IMR-90 (cell line): ENCODE results near the gene MT1X. TPM values are rescaled to one million over a fixed set of nuclear protein-coding genes. Genes with fewer than 3 reads are reported as not detected.
A peak's percentile ranks its signal among the peaks of the same experiment; 100 is the strongest.

Experiments used
- ATAC-seq: fragments of 200-7000 bp; cut with Tn5 transposase; 2 replicates; pipeline ENCODE4 v1.9.1; 2020; ENCODE audit warnings: low read depth, mild to moderate bottlenecking, moderate library complexity
- BruUV-seq: library from RNA; stranded (reverse); fragments of 400-500 nt; replicated peaks from 2 replicates; lab custom pipeline; 2021; lab: Mats Ljungman, UMichigan
- CTCF ChIA-PET: fragments of 300-600 bp; formaldehyde crosslinking; extraction: SDS; loops from one replicate; lab custom pipeline; 2021; ENCODE audit warnings: antibody characterized with exemption; lab: Yijun Ruan, JAX
- POLR2A ChIA-PET: fragments of 300-600 bp; sonication (Branson Sonifier 250); formaldehyde crosslinking; loops from one replicate; lab custom pipeline; 2022; ENCODE audit warnings: antibody characterized with exemption; ENCODE audit not compliant: unreplicated experiment; lab: Charles Lee
- DNase-seq: peaks from one replicate; pipeline ENCODE4 v3.0.0; 2013
- H2AFZ ChIP-seq: replicated peaks from 2 replicates; pipeline ENCODE3; 2013; ENCODE audit warnings: low read length, mild to moderate bottlenecking; ENCODE audit not compliant: poor library complexity
- H2AK5ac ChIP-seq: 2 replicates; pipeline ENCODE4 v1.6.1; 2013; ENCODE audit warnings: low read depth, low read length, inconsistent platforms
- H2AK9ac ChIP-seq: replicated peaks from 2 replicates; pipeline ENCODE3; 2013; ENCODE audit warnings: mild to moderate bottlenecking, low read depth, low read length, moderate library complexity; ENCODE audit not compliant: poor library complexity
- H2BK120ac ChIP-seq: 2 replicates; pipeline ENCODE4 v1.6.1; 2013; ENCODE audit warnings: low read depth, low read length, inconsistent platforms
- H2BK15ac ChIP-seq: 3 replicates; pipeline ENCODE4 v1.6.1; 2013; ENCODE audit warnings: low read depth, low read length, inconsistent platforms
- H2BK20ac ChIP-seq: 2 replicates; pipeline ENCODE4 v1.6.1; 2013; ENCODE audit warnings: low read depth, mild to moderate bottlenecking, inconsistent platforms, low read length, moderate library complexity
- H2BK5ac ChIP-seq: 2 replicates; pipeline ENCODE4 v1.6.1; 2013; ENCODE audit warnings: mild to moderate bottlenecking, low read depth, low read length, inconsistent platforms; ENCODE audit not compliant: poor library complexity, severe bottlenecking
- H3K14ac ChIP-seq: replicated peaks from 2 replicates; pipeline ENCODE4 v1.6.1; 2013; ENCODE audit warnings: low read depth, low read length, inconsistent platforms
- H3K18ac ChIP-seq: 2 replicates; pipeline ENCODE4 v1.6.1; 2013; ENCODE audit warnings: low read depth, low read length, control low read depth
- H3K23ac ChIP-seq: 2 replicates; pipeline ENCODE4 v1.6.1; 2013; ENCODE audit warnings: low read depth, low read length, inconsistent platforms
- H3K27ac ChIP-seq: 2 replicates; pipeline ENCODE4 v1.5.1; 2013; ENCODE audit warnings: mild to moderate bottlenecking, control low read depth, low read length; ENCODE audit not compliant: insufficient read depth
- H3K27me3 ChIP-seq: 2 replicates; pipeline ENCODE4 v1.6.1; 2013; ENCODE audit warnings: low read length; ENCODE audit not compliant: control insufficient read depth, insufficient read depth
- H3K36me3 ChIP-seq: 2 replicates; pipeline ENCODE4 v1.6.1; 2013; ENCODE audit warnings: low read length, mixed read lengths; ENCODE audit not compliant: control insufficient read depth, insufficient read depth
- H3K4ac ChIP-seq: 2 replicates; pipeline ENCODE4 v1.6.1; 2013; ENCODE audit warnings: low read depth, low read length, inconsistent platforms
- H3K4me1 ChIP-seq: 2 replicates; pipeline ENCODE4 v1.6.1; 2013; ENCODE audit warnings: low read length, mixed read lengths; ENCODE audit not compliant: control insufficient read depth, insufficient read depth
- H3K4me2 ChIP-seq: 2 replicates; pipeline ENCODE4 v1.6.1; 2013; ENCODE audit warnings: low read depth, mild to moderate bottlenecking, control low read depth, low read length, moderate library complexity
- H3K4me3 ChIP-seq: 2 replicates; pipeline ENCODE4 v1.5.1; 2013; ENCODE audit warnings: low read depth, mild to moderate bottlenecking, control low read depth, low read length, moderate library complexity; ENCODE audit not compliant: insufficient read depth
- H3K56ac ChIP-seq: 2 replicates; pipeline ENCODE4 v1.6.1; 2013; ENCODE audit warnings: low read length, inconsistent platforms; ENCODE audit not compliant: insufficient read depth; ENCODE audit errors: extremely low read depth
- H3K79me1 ChIP-seq, 2 experiments: 2 replicates each; pipeline ENCODE4 v1.6.1; 2013; ENCODE audit warnings: low read length in 2 of 2, inconsistent platforms in 1 of 2, low read depth in 1 of 2
- H3K9ac ChIP-seq: 2 replicates; pipeline ENCODE4 v1.6.1; 2013; ENCODE audit warnings: low read depth, low read length, control low read depth
- H3K9me1 ChIP-seq: 2 replicates; pipeline ENCODE4 v1.6.1; 2013; ENCODE audit warnings: low read length, inconsistent platforms; ENCODE audit not compliant: insufficient read depth
- H3K9me3 ChIP-seq: 2 replicates; pipeline ENCODE4 v1.6.1; 2013; ENCODE audit warnings: low read length; ENCODE audit not compliant: control insufficient read depth, insufficient read depth
- H4K20me1 ChIP-seq: 2 replicates; pipeline ENCODE4 v1.6.1; 2013; ENCODE audit warnings: low read length, inconsistent platforms; ENCODE audit not compliant: insufficient read depth
- H4K5ac ChIP-seq: 2 replicates; pipeline ENCODE4 v1.6.1; 2013; ENCODE audit warnings: mild to moderate bottlenecking, low read depth, low read length, control low read depth
- H4K8ac ChIP-seq, 2 experiments: 2 replicates each; pipeline ENCODE4 v1.6.1; 2013; ENCODE audit warnings: low read depth in 2 of 2, low read length in 2 of 2, control low read depth in 1 of 2, inconsistent platforms in 1 of 2
- H4K91ac ChIP-seq: 2 replicates; pipeline ENCODE4 v1.6.1; 2013; ENCODE audit warnings: low read depth, low read length, inconsistent platforms; ENCODE audit not compliant: insufficient read depth
- BHLHE40 ChIP-seq: fragments of 150-350 bp; IDR thresholded peaks from 2 replicates; pipeline ENCODE4 v1.6.1; 2016; ENCODE audit warnings: mild to moderate bottlenecking, low read depth, low read length
- CEBPB ChIP-seq: IDR thresholded peaks from 2 replicates; pipeline ENCODE4 v1.6.1; 2012; ENCODE audit warnings: low read depth, low read length, improper control_type of control experiment
- CHD1 ChIP-seq: IDR thresholded peaks from 2 replicates; pipeline ENCODE4 v1.6.1; 2012; ENCODE audit warnings: low read depth, low read length, improper control_type of control experiment
- CTCF ChIP-seq: conservative IDR thresholded peaks from 2 replicates; pipeline ENCODE4 v1.5.1; 2012; ENCODE audit warnings: mild to moderate bottlenecking, low read depth, low read length, improper control_type of control experiment
- ELK1 ChIP-seq: fragments of 150-350 bp; IDR thresholded peaks from 2 replicates; pipeline ENCODE4 v1.6.1; 2016; ENCODE audit warnings: low read depth, mild to moderate bottlenecking, low read length, moderate library complexity, borderline replicate concordance
- FOS ChIP-seq: fragments of 150-350 bp; IDR thresholded peaks from 2 replicates; pipeline ENCODE4 v1.6.1; 2016; ENCODE audit warnings: low read depth, low read length
- MAFK ChIP-seq: IDR thresholded peaks from 2 replicates; pipeline ENCODE4 v1.6.1; 2012; ENCODE audit warnings: low read depth, low read length, improper control_type of control experiment
- MAZ ChIP-seq: IDR thresholded peaks from 2 replicates; pipeline ENCODE4 v1.6.1; 2012; ENCODE audit warnings: low read depth, mild to moderate bottlenecking, low read length, improper control_type of control experiment, moderate library complexity, borderline replicate concordance
- MXI1 ChIP-seq: IDR thresholded peaks from 2 replicates; pipeline ENCODE4 v1.6.1; 2012; ENCODE audit warnings: low read depth, mild to moderate bottlenecking, low read length, moderate library complexity, borderline replicate concordance
- NFE2L2 ChIP-seq: fragments of 150-350 bp; IDR thresholded peaks from 2 replicates; pipeline ENCODE4 v1.6.1; 2016; ENCODE audit warnings: low read depth, mild to moderate bottlenecking, low read length
- POLR2A ChIP-seq: IDR thresholded peaks from 2 replicates; pipeline ENCODE4 v1.6.1; 2012; ENCODE audit warnings: mild to moderate bottlenecking, low read depth, low read length
- RAD21 ChIP-seq: IDR thresholded peaks from 2 replicates; pipeline ENCODE4 v1.6.1; 2012; ENCODE audit warnings: low read length, improper control_type of control experiment
- RCOR1 ChIP-seq: IDR thresholded peaks from 2 replicates; pipeline ENCODE4 v1.6.1; 2012; ENCODE audit warnings: mild to moderate bottlenecking, low read length, improper control_type of control experiment; ENCODE audit not compliant: insufficient replicate concordance
- RFX5 ChIP-seq: IDR thresholded peaks from 2 replicates; pipeline ENCODE4 v1.8.0; 2012; ENCODE audit warnings: low read depth, mild to moderate bottlenecking, low read length, moderate library complexity
- SMC3 ChIP-seq: fragments of 150-350 bp; IDR thresholded peaks from 2 replicates; pipeline ENCODE4 v1.6.1; 2016; ENCODE audit warnings: low read depth, mild to moderate bottlenecking, antibody characterized with exemption, low read length, moderate library complexity
- USF2 ChIP-seq: fragments of 150-350 bp; IDR thresholded peaks from 2 replicates; pipeline ENCODE4 v1.6.1; 2017; ENCODE audit warnings: mild to moderate bottlenecking, antibody characterized with exemption, low read length, low read depth
- WGBS, 2 experiments: methylation state at CpG; one replicate each; pipeline versions ENCODE4 v1.1.5 to v1.1.7; 2013; ENCODE audit warnings: missing lambda C conversion rate in 2 of 2; ENCODE audit not compliant: insufficient read length in 1 of 2; ENCODE audit errors: extremely low coverage in 2 of 2; 5-methylcytosine and 5-hydroxymethylcytosine counted together
- dilution Hi-C: fragments of 300-500 bp; cut with HindIII; formaldehyde crosslinking; loops from one replicate; pipeline ENCODE4 v1.14.3; 2018; ENCODE audit warnings: low sequenced_read_pairs; ENCODE audit not compliant: unreplicated experiment
- in situ Hi-C: fragments of 300-500 bp; cut with MboI; formaldehyde crosslinking; loops from 3 replicates; pipeline ENCODE4 v1.14.3; 2019; ENCODE audit warnings: low sequenced_read_pairs, inconsistent platforms, mixed read lengths
- intact Hi-C: fragments of 100-400 bp; cut with micrococcal nuclease; formaldehyde crosslinking; loops from 2 replicates; pipeline ENCODE4 v1.10.0; 2022
- polyA plus RNA-seq, 3 experiments: library from polyadenylated mRNA; depleted of rRNA; stranded (reverse); fragments of >200 nt; gene quantifications; 2 replicates each; pipeline ENCODE4 v1.2.3, GENCODE V29; 2012; ENCODE audit warnings: low replicate concordance in 1 of 3
- total RNA-seq: library from RNA; depleted of rRNA; stranded (reverse); fragments of >200 nt; gene quantifications from 2 replicates; pipeline ENCODE4 v1.2.3, GENCODE V29; 2012

Gene MT1X
- total and polyA plus RNA-seq, 2 of the 4 experiments (the other 2 are of a cell fraction) = 5.6 to 170 TPM

DNA sequence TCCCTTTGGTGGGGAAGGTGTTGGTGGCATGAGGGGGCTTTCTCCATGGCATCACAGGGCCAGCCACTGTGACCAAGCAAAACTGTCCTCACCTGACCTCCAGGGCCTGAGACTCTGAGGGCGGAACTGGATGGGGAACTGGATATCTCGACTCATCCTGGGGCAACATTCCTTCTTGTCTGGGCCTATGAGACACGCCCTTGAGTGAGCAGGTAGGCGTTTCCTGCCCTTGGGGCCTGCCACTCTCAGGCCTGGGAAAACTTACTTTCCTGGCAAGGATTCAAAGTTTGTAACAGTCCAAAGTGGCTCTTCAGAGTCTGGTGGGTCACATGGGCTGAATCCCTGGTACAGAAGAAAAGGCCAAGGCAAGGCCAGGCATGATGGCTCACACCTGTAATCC is 9.6 kb downstream of the MT1X start:
- Histone ChIP-seq H2BK120ac (no peak overlapping the region), H4K5ac (no peak overlapping the region), H3K9me3 (peaks cover 1% of the 10 kb centered on the region; the same call in 1 of the 2 replicates), H2BK5ac (no peak overlapping the region), H2AK9ac (no peak overlapping the region), H3K79me1 (no peaks in the 10 kb centered on the region), H3K14ac (0 out of 2 replicates have a peak overlapping the region, but pooled peaks have one; percentile 8), H3K23ac (no peak overlapping the region), H3K27ac (no peak overlapping the region), H4K20me1 (no peaks in the 10 kb centered on the region), H3K4me2 (no peak overlapping the region), H3K27me3 (no peaks in the 10 kb centered on the region), H2BK20ac (no peak overlapping the region), H4K8ac (no peak overlapping the region), H3K4me3 (no peak overlapping the region), H3K56ac (no peak overlapping the region), H2AK5ac (no peak overlapping the region), H3K4ac (no peak overlapping the region), H2BK15ac (no peak overlapping the region), H3K18ac (no peak overlapping the region), H3K36me3 (no peaks in the 10 kb centered on the region), H3K4me1 (no peaks in the 10 kb centered on the region), H4K91ac (no peak overlapping the region), H2AFZ (peak overlapping the region; percentile 47), H3K9ac (no peak overlapping the region), H3K9me1 (peaks cover 3% of the 10 kb centered on the region; the same call in 1 of the 2 replicates)
- no TSS peak for BruUV-seq
- in situ Hi-C loops = loop anchor here (10.0 kb wide), 1 partner anchor 207 kb away; no protein-coding TSS in a partner anchor
- dilution Hi-C loops = no loop called here
- DNase-seq = peak; percentile 17
- ChIA-PET CTCF (no interaction called here), POLR2A (no interaction called here)
- no peak for ATAC-seq
- TF ChIP-seq USF2 = no peak
- TF ChIP-seq MAFK = no peak
- TF ChIP-seq CTCF = no peak
- TF ChIP-seq RAD21 = no peak
- TF ChIP-seq SMC3 = no peak
- no peak for TF ChIP-seq MXI1
- TF ChIP-seq MAZ = no peak
- TF ChIP-seq ELK1 = no peak
- TF ChIP-seq FOS = no peak
- TF ChIP-seq BHLHE40 = no peak
- TF ChIP-seq RCOR1 = no peak
- TF ChIP-seq CEBPB = no peak
- TF ChIP-seq CHD1 = no peak
- no peak for TF ChIP-seq RFX5
- no peak for TF ChIP-seq NFE2L2
- no peak for TF ChIP-seq POLR2A
- 78% methylated on average over 3 of the region's 4 CpGs; no CpG with 5 or more reads in 1 of the 2 experiments for WGBS, 2 experiments
- intact Hi-C loops = no loop called here
